Measurements from ENCODE around the gene CLEC2L. TPM values are rescaled to one million over a fixed set of nuclear protein-coding genes. Genes with fewer than 3 reads are reported as not detected.

CLEC2L gene
- not detected in 2 replicates for total RNA-seq

GRCh38 chr7:139523199-139523941 is at the start of gene CLEC2L:
TSS of gene CLEC2L (plus strand) at chr7:139523685. CDS start at chr7:139523928, 243 bp downstream.

Other genes starting within 250 kb of the CLEC2L start
- 9.8 and 14.3 TPM in 2 replicates for gene FMC1, start 182.3 kb upstream of the CLEC2L start, total RNA-seq
- 28.2 and 35.6 TPM in 2 replicates for gene LUC7L2, start 163.8 kb upstream of the CLEC2L start, total RNA-seq
- under 0.01 TPM in 1 of 2 replicates, not detected in the other for gene KLRG2, start 40.0 kb upstream of the CLEC2L start, total RNA-seq

Measured in dermis lymphatic vessel endothelial cell (primary cell).